Measurements from ENCODE around the gene ARHGEF10L. TPM values are rescaled to one million over a fixed set of nuclear protein-coding genes. Genes with fewer than 3 reads are reported as not detected.

ARHGEF10L gene
- total RNA-seq, 1 experiment from 2014 or later = 21.6 TPM

GRCh38 chr1:17494114-17494729 is 45.3 kb upstream of the ARHGEF10L start:
- H4K20me1 ChIP-seq (ENCODE audit: insufficient read depth) = no peaks in the 10 kb centered on the region
- ChIA-PET POLR2A (ENCODE audit: unreplicated experiment) (no interaction called here), CTCF (interaction anchor here (0.9 to 1.0 kb wide), 3 partner anchors 23 to 113 kb away, joined by 3 to 7 read pairs (median 6); no protein-coding TSS in a partner anchor)
- H2AFZ ChIP-seq = no peak overlapping the region
- H3K4me3 ChIP-seq = no peak overlapping the region
- no peaks in the 10 kb centered on the region for H3K36me3 ChIP-seq (ENCODE audit: low read depth)
- H3K27ac ChIP-seq = no peak overlapping the region
- H3K4me1 ChIP-seq (replicated peaks; ENCODE audit: insufficient read depth) = peaks cover 7% of the 10 kb centered on the region; the same call in 1 of the 2 replicates
- no peak overlapping the region for H3K4me2 ChIP-seq
- no peaks in the 10 kb centered on the region for H3K9me2 ChIP-seq (ENCODE audit: insufficient read depth)
- peaks cover 5% of the 10 kb centered on the region; the same call in 1 of the 2 replicates for H3F3A ChIP-seq (ENCODE audit: insufficient read depth, low read depth)
- intact Hi-C loops (cut with micrococcal nuclease; ENCODE audit: unreplicated experiment) = loop anchor here (2.0 to 10.0 kb wide), 3 partner anchors 52 to 1091 kb away; no protein-coding TSS in a partner anchor
- H3K9me3 ChIP-seq (ENCODE audit: insufficient read depth, low read depth) = no peaks in the 10 kb centered on the region
- TF ChIP-seq EZH2 (IDR thresholded peaks at IDR 0.05; ENCODE audit: low read depth) (no peak), CTCF (conservative IDR thresholded peaks at IDR 0.05) (peak; percentile 89)
- BruUV-seq (replicated peaks) = no TSS peak
- peak; percentile 76 to 77 for DNase-seq
- no peaks in the 10 kb centered on the region for H3K79me2 ChIP-seq (ENCODE audit: low read depth)
- H3K27me3 ChIP-seq (ENCODE audit: insufficient read depth, low read depth) = no peaks in the 10 kb centered on the region

- CTCF ChIA-PET = no interaction called here
Observed at GRCh38 chr1:17496419-17496818, 43.1 kb upstream of the ARHGEF10L start.

GRCh38 chr1:17498214-17498613 is 41.3 kb upstream of the ARHGEF10L start:
- Histone ChIP-seq H3F3A (ENCODE audit: insufficient read depth, low read depth) (no peaks in the 10 kb centered on the region), H3K4me2 (no peak overlapping the region), H3K9me3 (ENCODE audit: insufficient read depth, low read depth) (no peaks in the 10 kb centered on the region), H3K36me3 (ENCODE audit: low read depth) (no peaks in the 10 kb centered on the region), H3K4me3 (no peak overlapping the region), H3K4me1 (replicated peaks; ENCODE audit: insufficient read depth) (0 out of 2 replicates have a peak, but pooled peaks cover 7% of the 10 kb centered on the region), H3K27ac (no peak overlapping the region), H2AFZ (no peak overlapping the region), H3K9me2 (ENCODE audit: insufficient read depth) (no peaks in the 10 kb centered on the region), H3K27me3 (ENCODE audit: insufficient read depth, low read depth) (no peaks in the 10 kb centered on the region), H3K79me2 (ENCODE audit: low read depth) (no peaks in the 10 kb centered on the region), H4K20me1 (ENCODE audit: insufficient read depth) (no peaks in the 10 kb centered on the region)
- no TSS peak for BruUV-seq (replicated peaks)
- no peak for TF ChIP-seq EZH2 (IDR thresholded peaks at IDR 0.05; ENCODE audit: low read depth)
- TF ChIP-seq CTCF (conservative IDR thresholded peaks at IDR 0.05) = no peak
- ChIA-PET POLR2A (ENCODE audit: unreplicated experiment) (no interaction called here), CTCF (no interaction called here)
- DNase-seq = peak in 1 of 2 experiments; percentile 39
- intact Hi-C loops (cut with micrococcal nuclease; ENCODE audit: unreplicated experiment) = loop anchor here (10.0 kb wide), 1 partner anchor 1087 kb away; no protein-coding TSS in a partner anchor

More at GRCh38 chr1:17496419-17496818, 43.1 kb upstream of the ARHGEF10L start:
- Histone ChIP-seq H3K9me2 (ENCODE audit: insufficient read depth) (no peaks in the 10 kb centered on the region), H3K4me3 (no peak overlapping the region), H2AFZ (no peak overlapping the region), H3K36me3 (ENCODE audit: low read depth) (no peaks in the 10 kb centered on the region), H3K79me2 (ENCODE audit: low read depth) (no peaks in the 10 kb centered on the region), H3K4me2 (no peak overlapping the region), H3F3A (ENCODE audit: insufficient read depth, low read depth) (peaks cover 5% of the 10 kb centered on the region; the same call in 1 of the 2 replicates), H3K27ac (no peak overlapping the region), H3K9me3 (ENCODE audit: insufficient read depth, low read depth) (no peaks in the 10 kb centered on the region), H3K27me3 (ENCODE audit: insufficient read depth, low read depth) (no peaks in the 10 kb centered on the region), H4K20me1 (ENCODE audit: insufficient read depth) (no peaks in the 10 kb centered on the region), H3K4me1 (replicated peaks; ENCODE audit: insufficient read depth) (peaks cover 7% of the 10 kb centered on the region; the same call in 1 of the 2 replicates)
- TF ChIP-seq CTCF (conservative IDR thresholded peaks at IDR 0.05) (no peak), EZH2 (IDR thresholded peaks at IDR 0.05; ENCODE audit: low read depth) (no peak)
- POLR2A ChIA-PET (ENCODE audit: unreplicated experiment) = interaction anchor here (0.5 to 0.7 kb wide), 2 partner anchors 36 to 78 kb away, joined by 3 read pairs; no protein-coding TSS in a partner anchor
- DNase-seq = no peak
- intact Hi-C loops (cut with micrococcal nuclease; ENCODE audit: unreplicated experiment) = loop anchor here (10.0 kb wide), 1 partner anchor 1088 kb away; no protein-coding TSS in a partner anchor
- no TSS peak for BruUV-seq (replicated peaks)
